Measurements from ENCODE around the gene OSBPL8. TPM values are rescaled to one million over a fixed set of nuclear protein-coding genes. Genes with fewer than 3 reads are reported as not detected.

The OSBPL8 gene
- total and polyA plus RNA-seq, 9 of the 15 experiments (the other 6 are each of a cell fraction or from before 2014, with no cell fraction given): 17.4 to 82.7 (median 42.8) TPM

- TF ChIP-seq, protein P1, sequence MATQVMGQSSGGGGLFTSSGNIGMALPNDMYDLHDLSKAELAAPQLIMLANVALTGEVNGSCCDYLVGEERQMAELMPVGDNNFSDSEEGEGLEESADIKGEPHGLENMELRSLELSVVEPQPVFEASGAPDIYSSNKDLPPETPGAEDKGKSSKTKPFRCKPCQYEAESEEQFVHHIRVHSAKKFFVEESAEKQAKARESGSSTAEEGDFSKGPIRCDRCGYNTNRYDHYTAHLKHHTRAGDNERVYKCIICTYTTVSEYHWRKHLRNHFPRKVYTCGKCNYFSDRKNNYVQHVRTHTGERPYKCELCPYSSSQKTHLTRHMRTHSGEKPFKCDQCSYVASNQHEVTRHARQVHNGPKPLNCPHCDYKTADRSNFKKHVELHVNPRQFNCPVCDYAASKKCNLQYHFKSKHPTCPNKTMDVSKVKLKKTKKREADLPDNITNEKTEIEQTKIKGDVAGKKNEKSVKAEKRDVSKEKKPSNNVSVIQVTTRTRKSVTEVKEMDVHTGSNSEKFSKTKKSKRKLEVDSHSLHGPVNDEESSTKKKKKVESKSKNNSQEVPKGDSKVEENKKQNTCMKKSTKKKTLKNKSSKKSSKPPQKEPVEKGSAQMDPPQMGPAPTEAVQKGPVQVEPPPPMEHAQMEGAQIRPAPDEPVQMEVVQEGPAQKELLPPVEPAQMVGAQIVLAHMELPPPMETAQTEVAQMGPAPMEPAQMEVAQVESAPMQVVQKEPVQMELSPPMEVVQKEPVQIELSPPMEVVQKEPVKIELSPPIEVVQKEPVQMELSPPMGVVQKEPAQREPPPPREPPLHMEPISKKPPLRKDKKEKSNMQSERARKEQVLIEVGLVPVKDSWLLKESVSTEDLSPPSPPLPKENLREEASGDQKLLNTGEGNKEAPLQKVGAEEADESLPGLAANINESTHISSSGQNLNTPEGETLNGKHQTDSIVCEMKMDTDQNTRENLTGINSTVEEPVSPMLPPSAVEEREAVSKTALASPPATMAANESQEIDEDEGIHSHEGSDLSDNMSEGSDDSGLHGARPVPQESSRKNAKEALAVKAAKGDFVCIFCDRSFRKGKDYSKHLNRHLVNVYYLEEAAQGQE (IDR thresholded peaks at IDR 0.05; ENCODE audit: borderline replicate concordance): no peak; the same call in 1 of the 2 replicates
- TF ChIP-seq, protein P1 (CRISPR knock-in tag; IDR thresholded peaks at IDR 0.05; ENCODE audit: low read depth): no peak
- peak; percentile 21 to 51; a peak in 2 of 4 replicates for TF ChIP-seq NRF1 (conservative IDR thresholded peaks at IDR 0.05 in 1 of 2, IDR thresholded peaks at IDR 0.05 in 1 of 2)
- no peak; the same call in 1 of the 2 replicates for TF ChIP-seq ZEB2 (IDR thresholded peaks at IDR 0.05)
- TF ChIP-seq ZNF778 (CRISPR knock-in tag; IDR thresholded peaks at IDR 0.05): no peak
- TF ChIP-seq PHTF2 (CRISPR knock-in tag; IDR thresholded peaks at IDR 0.05): no peak
- TF ChIP-seq, protein P2, sequence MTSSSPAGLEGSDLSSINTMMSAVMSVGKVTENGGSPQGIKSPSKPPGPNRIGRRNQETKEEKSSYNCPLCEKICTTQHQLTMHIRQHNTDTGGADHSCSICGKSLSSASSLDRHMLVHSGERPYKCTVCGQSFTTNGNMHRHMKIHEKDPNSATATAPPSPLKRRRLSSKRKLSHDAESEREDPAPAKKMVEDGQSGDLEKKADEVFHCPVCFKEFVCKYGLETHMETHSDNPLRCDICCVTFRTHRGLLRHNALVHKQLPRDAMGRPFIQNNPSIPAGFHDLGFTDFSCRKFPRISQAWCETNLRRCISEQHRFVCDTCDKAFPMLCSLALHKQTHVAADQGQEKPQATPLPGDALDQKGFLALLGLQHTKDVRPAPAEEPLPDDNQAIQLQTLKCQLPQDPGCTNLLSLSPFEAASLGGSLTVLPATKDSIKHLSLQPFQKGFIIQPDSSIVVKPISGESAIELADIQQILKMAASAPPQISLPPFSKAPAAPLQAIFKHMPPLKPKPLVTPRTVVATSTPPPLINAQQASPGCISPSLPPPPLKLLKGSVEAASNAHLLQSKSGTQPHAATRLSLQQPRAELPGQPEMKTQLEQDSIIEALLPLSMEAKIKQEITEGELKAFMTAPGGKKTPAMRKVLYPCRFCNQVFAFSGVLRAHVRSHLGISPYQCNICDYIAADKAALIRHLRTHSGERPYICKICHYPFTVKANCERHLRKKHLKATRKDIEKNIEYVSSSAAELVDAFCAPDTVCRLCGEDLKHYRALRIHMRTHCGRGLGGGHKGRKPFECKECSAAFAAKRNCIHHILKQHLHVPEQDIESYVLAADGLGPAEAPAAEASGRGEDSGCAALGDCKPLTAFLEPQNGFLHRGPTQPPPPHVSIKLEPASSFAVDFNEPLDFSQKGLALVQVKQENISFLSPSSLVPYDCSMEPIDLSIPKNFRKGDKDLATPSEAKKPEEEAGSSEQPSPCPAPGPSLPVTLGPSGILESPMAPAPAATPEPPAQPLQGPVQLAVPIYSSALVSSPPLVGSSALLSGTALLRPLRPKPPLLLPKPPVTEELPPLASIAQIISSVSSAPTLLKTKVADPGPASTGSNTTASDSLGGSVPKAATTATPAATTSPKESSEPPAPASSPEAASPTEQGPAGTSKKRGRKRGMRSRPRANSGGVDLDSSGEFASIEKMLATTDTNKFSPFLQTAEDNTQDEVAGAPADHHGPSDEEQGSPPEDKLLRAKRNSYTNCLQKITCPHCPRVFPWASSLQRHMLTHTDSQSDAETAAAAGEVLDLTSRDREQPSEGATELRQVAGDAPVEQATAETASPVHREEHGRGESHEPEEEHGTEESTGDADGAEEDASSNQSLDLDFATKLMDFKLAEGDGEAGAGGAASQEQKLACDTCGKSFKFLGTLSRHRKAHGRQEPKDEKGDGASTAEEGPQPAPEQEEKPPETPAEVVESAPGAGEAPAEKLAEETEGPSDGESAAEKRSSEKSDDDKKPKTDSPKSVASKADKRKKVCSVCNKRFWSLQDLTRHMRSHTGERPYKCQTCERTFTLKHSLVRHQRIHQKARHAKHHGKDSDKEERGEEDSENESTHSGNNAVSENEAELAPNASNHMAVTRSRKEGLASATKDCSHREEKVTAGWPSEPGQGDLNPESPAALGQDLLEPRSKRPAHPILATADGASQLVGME (CRISPR knock-in tag; IDR thresholded peaks at IDR 0.05): no peak
- TF ChIP-seq SNIP1 (IDR thresholded peaks at IDR 0.05; ENCODE audit: low read depth): no peak
- TF ChIP-seq, protein P3, sequence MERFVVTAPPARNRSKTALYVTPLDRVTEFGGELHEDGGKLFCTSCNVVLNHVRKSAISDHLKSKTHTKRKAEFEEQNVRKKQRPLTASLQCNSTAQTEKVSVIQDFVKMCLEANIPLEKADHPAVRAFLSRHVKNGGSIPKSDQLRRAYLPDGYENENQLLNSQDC (CRISPR knock-in tag; IDR thresholded peaks at IDR 0.05): no peak
- 0 out of 2 replicates have a peak, but pooled peaks have one; percentile 2 for TF ChIP-seq RNF2 (IDR thresholded peaks at IDR 0.05)
- TF ChIP-seq U2AF2 (optimal IDR thresholded peaks at IDR 0.05; ENCODE audit: low read depth, low read length): no peak
- TF ChIP-seq CHCHD3 (CRISPR knock-in tag; IDR thresholded peaks at IDR 0.05): no peak
- TF ChIP-seq MEIS2 (IDR thresholded peaks at IDR 0.05; ENCODE audit: partially characterized antibody): peak; percentile 33
- TF ChIP-seq SMARCC2 (IDR thresholded peaks at IDR 0.05; ENCODE audit: low read depth): peak; percentile 23; the same call in 1 of the 2 replicates
- TF ChIP-seq DPF2 (IDR thresholded peaks at IDR 0.05): peak; percentile 68; the same call in 1 of the 2 replicates
- no peak for TF ChIP-seq SRF (CRISPR knock-in tag; IDR thresholded peaks at IDR 0.05)
- TF ChIP-seq ZNF551 (CRISPR knock-in tag; IDR thresholded peaks at IDR 0.05): no peak
These were observed 518 bp upstream of the OSBPL8 start (continued) for GRCh38 chr12:76560086-76560491.
